DND-41 (cell line): ENCODE results near the gene P2RX2.

Experiments used
- EZH2 ChIP-seq: IDR thresholded peaks from 3 replicates; pipeline ENCODE4 v1.6.1; 2012; ENCODE audit warnings: borderline replicate concordance, low read depth, mild to moderate bottlenecking, moderate library complexity, low read length, inconsistent platforms; ENCODE audit not compliant: severe bottlenecking
- TF ChIP-seq, protein P1 (sequence below): IDR thresholded peaks from 2 replicates; pipeline ENCODE4 v1.5.1; 2012; ENCODE audit warnings: borderline replicate concordance, low read length, moderate library complexity, mild to moderate bottlenecking; ENCODE audit not compliant: poor library complexity, severe bottlenecking; ENCODE audit errors: extremely low read depth

DNA sequence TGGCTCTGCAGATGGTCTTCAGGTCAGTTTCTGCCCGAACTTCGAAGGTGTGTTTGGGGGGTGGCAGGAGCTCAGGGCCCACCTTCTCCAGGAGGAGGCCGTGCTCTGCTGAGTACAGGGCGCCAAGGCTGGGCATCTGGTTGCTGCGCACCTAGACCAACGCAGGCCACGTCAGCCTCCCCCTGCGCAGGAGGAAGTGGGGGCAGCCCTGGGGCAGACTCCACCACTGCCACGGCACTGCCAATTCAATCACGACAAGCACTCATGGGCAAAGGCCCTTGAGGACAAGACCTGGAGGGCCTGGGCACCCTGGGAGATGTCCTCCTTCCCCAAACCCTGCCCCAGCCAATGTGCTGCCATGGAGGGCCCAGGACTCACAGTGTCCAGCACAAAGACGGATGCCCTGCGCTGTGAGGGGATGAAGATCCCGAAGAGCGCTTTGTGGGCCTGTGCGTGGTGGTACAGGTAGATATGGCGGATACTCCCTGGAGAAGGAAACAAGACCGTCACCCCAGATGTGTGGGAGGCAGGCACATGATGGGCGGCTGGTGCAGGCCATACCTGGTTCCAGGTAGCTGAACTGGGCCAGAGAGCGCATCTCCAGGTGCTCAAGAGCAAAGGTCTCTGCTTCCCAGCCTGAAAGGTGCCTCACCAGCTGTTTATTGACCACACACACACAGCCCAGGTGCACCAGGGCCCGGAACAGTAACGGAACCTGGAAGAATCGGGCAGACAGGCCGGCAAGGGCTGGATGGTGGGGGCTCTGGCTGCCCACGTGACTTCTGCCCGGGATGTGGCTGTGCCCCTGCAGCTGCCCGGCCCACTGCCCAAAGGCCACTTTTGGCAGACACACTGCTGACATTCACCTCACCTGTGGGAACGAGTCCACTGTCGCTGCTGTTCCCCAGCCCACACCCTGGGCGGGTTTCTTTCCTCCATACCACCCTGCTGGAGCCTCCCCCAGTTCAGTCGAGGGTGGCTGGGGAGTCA lies 24.6 kb downstream of the P2RX2 start:
- TF ChIP-seq, protein P1, sequence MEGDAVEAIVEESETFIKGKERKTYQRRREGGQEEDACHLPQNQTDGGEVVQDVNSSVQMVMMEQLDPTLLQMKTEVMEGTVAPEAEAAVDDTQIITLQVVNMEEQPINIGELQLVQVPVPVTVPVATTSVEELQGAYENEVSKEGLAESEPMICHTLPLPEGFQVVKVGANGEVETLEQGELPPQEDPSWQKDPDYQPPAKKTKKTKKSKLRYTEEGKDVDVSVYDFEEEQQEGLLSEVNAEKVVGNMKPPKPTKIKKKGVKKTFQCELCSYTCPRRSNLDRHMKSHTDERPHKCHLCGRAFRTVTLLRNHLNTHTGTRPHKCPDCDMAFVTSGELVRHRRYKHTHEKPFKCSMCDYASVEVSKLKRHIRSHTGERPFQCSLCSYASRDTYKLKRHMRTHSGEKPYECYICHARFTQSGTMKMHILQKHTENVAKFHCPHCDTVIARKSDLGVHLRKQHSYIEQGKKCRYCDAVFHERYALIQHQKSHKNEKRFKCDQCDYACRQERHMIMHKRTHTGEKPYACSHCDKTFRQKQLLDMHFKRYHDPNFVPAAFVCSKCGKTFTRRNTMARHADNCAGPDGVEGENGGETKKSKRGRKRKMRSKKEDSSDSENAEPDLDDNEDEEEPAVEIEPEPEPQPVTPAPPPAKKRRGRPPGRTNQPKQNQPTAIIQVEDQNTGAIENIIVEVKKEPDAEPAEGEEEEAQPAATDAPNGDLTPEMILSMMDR: no peak
- TF ChIP-seq EZH2: no peak
